ENCODE results near the gene PDZD7.

PDZD7 gene

GRCh38 chr10:101031128-101031795 lies at the start of gene PDZD7, which contains the start of gene SFXN3:
PDZD7 (minus strand) TSS chr10:101031129; CDS start chr10:101030219, 910 bp downstream.
SFXN3 (plus strand) TSS chr10:101031234; CDS start chr10:101034695, 3,461 bp downstream.
- peak; percentile 91 to 97 for DNase-seq

DNA sequence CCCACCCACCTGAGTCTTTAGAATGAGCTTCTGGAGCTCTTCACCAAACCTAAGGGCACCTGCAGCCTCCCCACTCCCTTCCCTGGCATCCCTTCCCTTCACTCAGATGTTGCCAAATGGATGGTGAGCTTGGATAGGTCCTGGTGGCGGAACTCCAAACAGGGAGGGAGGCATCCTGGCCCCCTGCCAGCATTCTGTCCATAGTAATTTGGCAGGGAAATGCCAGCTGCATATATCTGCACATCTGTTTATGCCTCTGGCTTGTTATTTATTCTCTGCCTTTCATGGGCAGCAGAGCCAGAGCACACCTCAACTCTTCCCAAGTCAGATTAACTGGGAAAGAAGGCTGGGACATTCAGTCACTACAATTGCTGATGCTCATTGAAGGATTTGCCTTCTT lies 48.9 kb upstream of the PDZD7 start:
- DNase-seq: no peak

DNA sequence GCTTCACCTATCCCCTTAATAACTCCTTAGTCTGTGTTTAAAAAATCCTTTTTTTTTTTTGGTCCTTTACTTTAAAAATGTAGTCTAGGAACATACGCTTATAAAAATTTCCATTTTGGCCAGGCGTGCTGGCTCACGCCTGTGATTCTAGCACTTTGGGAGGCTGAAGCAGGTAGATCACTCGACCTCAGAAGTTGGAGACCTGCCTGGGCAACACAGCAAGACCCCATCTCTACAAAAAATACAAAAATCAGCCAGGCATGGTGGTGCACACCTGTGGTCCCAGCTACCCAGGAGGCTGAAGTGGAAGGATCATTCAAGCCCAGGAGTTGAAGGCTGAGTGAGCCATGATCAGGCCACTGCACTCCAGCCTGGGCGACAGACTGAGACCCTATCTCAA lies 45.7 kb upstream of the PDZD7 start:
- DNase-seq: no peak

- no peak for DNase-seq
Observed at GRCh38 chr10:101075775-101076174, 44.8 kb upstream of the PDZD7 start.

- no peak for DNase-seq
Observed at GRCh38 chr10:101073631-101074030, 42.7 kb upstream of the PDZD7 start.

- no peak for DNase-seq
Observed at GRCh38 chr10:101072923-101073322, 42.0 kb upstream of the PDZD7 start.

- DNase-seq: no peak
Observed at GRCh38 chr10:101071885-101072433, 41.0 kb upstream of the PDZD7 start.

GRCh38 chr10:101071267-101071884 lies 40.4 kb upstream of the PDZD7 start:
- peak; percentile 99 to 100 for DNase-seq

- no peak for DNase-seq
Observed at GRCh38 chr10:101070098-101070497, 39.2 kb upstream of the PDZD7 start.

DNA sequence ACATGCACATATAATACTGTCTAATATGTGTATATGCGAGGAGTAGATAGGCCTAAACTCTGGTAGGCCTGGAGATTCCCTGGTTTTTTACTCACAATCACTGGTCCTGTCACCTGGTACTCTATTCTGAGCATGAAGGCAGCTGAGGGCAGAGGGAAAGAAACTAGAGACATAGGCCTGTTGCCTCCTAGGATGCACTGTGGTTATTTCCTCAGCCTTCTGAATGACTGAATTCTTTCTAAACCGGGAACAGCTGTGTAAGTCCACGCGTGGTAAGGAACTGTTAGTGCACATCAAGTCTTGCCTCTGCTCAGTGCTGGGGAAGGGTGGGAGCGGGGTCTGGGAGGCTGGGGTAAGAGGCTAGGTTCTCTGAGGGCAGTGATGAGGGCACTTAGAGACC lies 38.5 kb upstream of the PDZD7 start:
- no peak for DNase-seq

DNA sequence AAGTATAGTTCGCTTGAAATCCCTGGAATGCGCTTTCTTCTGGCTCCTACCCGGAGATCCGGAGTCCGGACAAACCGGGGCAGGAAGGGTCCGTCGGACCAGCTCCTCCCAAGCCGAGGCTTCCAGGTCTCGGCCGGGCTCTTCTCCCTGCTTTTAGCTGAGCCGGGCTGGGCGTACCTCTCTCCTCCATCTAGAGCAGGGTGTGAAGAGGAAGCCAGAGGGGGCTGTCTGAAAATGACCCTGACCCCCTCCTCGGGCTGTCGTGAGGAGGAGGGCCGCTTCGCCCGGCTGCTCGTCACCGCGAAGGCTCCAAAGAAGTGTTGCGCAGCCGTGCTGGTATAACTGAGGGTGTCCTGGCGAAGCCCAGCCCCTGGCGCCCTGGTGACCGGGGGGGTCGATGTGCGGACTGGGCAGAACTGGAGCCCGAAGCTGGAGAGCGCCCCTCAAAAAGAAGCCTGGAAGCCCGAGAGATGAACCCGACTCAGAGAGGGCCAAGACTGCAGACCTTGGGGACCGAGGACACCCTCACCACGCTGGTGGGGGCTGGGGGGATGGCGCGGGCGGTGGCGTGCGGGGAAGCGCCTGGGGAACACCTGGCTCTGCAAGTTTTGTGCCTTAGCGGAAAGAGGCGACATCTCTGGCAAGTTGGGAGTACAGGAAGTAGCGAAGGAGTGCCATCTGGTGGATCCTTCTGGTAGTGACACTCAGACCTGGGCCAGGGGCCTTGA lies 36.6 kb upstream of the PDZD7 start:
- DNase-seq: peak; percentile 53 to 96

DNA sequence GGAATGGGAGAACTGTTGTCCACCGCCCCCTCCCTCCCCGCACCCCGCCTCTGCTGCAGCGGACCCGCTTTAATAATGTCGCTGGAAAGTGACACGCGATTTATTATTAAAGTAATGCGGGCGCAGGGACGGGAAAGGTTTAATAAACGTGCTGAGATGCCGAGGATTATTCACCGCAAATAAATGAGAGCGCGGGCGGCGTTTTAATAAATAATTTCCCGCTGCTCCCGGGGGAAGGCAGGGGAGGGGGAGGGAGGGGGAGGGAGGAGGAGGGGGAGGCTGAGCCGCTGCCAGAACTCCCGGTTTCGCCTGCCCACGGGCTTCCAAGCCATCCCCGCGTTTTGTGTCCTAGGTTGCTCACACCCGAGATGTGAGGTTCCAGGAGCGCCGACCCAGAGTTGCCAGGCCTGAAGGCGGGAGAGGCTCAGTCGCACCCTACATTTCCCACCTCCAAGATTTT lies 36.0 kb upstream of the PDZD7 start:
- no peak for DNase-seq

GRCh38 chr10:101066146-101066895 lies 35.4 kb upstream of the PDZD7 start:
- DNase-seq: peak; percentile 69 to 70

DNA sequence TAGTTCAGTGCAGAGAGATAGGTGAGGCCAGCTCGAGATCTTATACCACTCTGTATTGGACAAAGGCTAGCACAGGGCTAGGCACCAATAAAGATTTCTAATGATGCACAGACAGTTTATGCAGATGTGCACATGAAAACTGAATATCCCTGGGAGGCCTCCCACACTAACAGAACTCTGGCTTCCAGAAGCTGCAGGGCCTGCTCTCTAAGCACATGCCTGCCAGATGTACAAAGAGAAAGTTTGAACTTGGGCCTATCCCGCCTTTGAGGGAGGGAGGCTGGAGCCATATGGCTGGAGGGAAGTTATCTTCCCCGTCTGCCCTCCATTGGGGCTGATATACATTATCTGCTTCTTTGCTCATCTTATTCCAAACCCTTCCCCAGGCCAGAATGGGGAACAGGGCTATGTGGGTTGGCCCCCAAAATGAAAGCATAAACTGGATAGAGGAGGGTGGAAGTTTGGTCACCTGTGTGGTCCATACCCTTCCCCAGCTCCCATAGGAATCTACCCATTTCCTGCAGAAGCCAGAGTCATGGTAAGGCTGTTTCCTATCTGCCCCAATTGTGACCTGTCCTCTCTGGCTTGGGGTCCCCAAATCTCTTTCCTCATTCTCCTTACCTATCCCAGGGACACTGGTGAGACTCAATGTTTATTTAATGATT lies 34.7 kb upstream of the PDZD7 start:
- DNase-seq: no peak

DNA sequence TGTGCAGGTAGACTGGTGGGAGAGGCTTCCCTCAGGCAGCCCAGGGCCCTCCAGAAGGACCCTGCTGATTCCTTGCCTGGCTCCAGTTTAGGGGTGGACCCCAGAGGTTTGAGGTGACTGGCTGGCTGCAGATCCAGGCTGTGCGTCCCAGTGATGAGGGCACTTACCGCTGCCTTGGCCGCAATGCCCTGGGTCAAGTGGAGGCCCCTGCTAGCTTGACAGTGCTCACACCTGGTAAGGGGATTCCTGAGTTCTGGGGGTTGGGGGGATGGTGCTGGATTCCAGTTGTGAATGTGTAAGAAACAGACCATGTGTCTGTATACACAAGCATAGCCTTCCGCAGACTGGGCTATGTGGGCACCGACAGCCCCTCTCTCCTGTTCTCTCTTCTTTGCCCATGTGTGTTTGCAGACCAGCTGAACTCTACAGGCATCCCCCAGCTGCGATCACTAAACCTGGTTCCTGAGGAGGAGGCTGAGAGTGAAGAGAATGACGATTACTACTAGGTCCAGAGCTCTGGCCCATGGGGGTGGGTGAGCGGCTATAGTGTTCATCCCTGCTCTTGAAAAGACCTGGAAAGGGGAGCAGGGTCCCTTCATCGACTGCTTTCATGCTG lies 33.6 kb upstream of the PDZD7 start:
- no peak for DNase-seq

DNA sequence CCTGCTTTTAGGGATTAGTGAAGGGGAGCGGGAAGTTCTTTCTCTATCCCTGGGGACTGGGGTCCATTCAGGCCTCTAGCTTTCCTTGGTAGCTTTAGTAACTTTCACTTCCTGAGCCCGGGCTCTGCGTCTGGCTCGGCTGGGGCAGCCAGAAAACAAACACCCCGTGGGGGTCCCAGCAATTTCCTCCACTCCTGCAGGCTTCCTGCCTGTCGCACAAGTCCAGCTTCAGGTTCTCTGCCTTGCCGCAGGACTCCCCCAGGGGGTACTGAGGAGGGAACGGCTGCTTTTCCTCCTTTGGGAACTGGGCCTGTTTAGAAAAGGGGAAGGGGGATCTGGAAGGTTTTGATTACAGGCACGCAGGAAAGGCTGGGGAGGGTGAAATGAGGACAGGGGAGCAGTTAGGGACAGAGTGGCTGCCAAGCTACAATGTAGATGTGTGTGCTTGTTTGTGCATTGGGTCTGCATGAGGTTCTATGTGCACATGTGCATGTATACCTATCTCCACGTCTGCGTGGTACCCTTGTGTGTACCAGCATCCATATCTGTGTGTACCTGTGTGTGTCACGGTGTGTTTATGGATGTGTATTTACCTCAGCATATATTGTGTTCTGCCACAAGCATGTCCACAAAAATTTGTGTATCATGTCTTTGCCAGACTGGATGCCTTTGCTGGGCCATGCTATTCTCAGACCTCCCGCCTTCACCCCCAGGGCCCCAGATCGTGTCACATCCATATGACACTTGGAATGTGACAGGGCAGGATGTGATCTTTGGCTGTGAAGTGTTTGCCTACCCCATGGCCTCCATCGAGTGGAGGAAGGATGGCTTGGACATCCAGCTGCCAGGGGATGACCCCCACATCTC lies 32.9 kb upstream of the PDZD7 start:
- DNase-seq: no peak

DNA sequence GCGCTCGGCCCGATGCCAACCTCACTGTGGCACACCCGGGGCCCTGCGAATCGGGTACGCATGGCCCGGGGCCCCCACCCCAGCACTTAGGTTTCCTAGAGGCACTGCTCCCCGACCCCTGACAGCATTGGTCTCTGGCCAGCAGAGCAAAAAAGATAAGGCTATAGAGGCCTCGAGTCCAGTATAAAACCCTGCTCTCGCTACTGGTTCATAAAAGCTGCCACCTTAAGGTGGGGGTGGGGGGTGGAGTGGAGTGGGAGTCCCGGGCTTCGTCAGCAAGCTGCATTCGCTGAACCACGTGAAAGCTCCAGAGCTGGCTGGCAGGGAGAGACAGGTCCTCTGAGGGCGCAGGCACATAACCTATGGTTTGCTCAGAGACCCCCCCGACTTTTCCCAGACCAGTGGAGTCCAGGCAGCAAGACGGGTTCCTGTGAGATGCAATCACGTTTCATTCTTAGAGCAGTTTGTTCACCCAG lies 32.2 kb upstream of the PDZD7 start:
- no peak for DNase-seq

GRCh38 chr10:101062232-101063049 lies 31.5 kb upstream of the PDZD7 start:
- peak in 1 of 2 donors; percentile 41 for DNase-seq

DNA sequence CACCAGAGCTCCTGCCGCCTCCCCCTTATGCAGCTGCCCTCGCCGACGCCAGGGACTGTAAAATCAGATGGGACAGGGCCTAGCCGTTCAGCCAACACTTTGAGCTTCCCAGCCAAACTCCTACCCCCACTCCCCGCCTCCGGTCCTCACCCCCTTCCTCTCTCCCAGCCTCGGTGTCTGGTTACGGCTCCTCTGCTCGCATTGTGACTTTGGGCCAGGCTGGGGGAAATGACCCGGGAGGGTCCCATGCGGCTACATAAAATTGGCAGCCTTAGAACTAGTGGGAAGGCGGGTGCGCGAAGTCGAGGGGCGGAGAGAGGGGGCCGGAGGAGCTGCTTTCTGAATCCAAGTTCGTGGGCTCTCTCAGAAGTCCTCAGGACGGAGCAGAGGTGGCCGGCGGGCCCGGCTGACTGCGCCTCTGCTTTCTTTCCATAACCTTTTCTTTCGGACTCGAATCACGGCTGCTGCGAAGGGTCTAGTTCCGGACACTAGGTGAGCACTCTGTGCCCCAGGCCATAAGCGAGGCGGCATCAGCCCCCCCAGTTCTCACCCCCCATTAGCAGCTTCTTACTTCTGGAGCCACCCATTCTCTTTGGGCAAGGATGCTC lies 30.8 kb upstream of the PDZD7 start, which contains the start of gene KAZALD1:
Gene KAZALD1 (plus strand): TSS at position 366 of the 608 bp plus-strand sequence. CDS start 604 bp downstream, outside the sequence.
- DNase-seq: no peak
